Measurements from ENCODE around the gene OR51E2.

The OR51E2 gene

DNA sequence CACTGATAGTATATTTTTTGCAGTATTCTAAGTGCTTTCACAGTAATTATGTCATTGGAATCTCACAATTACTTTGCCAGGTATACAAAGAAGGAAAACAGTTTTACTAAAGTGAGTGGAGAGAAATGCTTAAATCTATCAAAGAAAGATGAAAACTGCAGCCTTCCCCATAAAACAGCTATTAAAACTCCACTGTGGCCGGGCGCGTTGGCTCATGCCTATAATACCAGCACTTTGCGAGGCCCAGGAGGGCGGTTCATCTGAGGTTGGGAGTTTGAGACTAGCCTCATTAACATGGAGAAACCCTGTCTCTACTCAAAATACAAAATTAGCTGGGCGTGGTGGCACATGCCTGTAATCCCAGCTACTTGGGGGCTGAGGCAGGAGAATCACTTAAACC lies 34.8 kb downstream of the OR51E2 start:
- DNase-seq: no peak

DNA sequence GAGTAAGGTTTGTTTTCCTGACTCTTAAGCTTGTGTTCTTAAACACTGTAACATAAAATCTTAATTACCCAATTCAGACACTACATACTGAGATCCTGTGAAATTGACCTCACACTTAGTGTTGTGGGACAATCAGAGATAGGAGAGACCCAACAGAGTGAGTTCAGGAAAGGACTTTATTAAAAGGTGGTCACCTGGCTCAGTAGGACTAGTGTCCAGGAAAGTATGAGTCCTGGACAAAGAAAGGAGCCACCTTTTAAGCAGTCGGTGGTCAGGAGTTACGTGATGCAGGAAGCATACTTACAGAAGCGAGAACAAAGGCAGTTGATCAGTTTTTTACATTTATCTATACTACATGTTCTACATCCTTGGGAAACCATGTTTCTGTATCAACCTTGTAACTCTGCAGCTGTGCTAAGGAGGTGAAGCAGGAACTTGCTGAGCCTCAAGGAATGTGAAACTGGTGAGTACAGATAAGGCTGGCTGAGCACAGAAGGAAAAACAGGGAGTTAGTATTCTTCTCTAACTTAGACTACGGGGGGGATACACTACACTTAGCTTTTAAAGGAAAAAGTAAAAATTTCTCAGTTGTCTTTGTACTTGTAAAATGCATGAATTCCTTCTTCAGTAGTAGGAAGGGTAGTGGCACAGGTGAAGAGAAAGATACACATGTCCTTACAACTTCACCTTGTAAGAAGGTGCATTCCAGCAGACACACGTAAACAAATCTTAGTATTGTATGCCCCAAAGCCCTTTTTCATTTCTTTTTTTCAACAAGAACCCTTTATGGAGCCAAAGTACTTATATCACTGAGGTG lies 38.8 kb downstream of the OR51E2 start:
- no peak for DNase-seq

DNA sequence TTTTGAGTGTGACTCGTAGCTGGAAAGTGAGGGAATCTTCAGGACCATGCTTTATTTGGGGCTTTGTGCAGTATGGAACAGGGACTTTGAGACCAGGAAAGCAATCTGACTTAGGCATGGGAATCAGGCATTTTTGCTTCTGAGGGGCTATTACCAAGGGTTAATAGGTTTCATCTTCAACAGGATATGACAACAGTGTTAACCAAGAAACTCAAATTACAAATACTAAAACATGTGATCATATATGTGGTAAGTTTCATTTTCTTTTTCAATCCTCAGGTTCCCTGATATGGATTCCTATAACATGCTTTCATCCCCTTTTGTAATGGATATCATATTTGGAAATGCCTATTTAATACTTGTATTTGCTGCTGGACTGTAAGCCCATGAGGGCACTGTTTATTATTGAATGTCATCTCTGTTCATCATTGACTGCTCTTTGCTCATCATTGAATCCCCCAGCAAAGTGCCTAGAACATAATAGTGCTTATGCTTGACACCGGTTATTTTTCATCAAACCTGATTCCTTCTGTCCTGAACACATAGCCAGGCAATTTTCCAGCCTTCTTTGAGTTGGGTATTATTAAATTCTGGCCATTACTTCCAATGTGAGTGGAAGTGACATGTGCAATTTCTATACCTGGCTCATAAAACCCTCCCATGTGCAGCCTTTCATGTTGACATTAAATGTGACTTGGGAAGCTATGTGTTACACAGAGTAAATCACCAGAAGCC lies 42.9 kb downstream of the OR51E2 start:
- no peak for DNase-seq

DNA sequence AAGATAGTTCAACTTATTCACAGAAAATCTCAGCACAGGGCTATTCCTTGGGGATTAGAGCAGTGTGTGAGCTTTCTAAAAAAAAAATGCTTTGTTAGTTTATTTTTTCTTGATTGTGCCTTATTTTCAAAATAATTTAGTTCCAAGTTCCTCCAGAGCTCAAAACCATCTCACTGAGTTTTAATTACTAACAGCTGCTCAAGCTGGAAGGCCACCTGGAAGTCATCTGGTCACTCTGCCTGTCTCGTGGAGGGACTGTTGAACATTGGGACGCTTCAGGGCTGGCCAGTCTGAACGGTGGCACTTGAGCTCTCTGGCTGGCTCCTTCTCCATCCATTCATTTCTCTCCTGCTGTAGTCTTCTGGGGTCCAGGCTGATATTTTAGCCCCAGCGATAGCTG lies 49.9 kb downstream of the OR51E2 start:
- no peak for DNase-seq

DNA sequence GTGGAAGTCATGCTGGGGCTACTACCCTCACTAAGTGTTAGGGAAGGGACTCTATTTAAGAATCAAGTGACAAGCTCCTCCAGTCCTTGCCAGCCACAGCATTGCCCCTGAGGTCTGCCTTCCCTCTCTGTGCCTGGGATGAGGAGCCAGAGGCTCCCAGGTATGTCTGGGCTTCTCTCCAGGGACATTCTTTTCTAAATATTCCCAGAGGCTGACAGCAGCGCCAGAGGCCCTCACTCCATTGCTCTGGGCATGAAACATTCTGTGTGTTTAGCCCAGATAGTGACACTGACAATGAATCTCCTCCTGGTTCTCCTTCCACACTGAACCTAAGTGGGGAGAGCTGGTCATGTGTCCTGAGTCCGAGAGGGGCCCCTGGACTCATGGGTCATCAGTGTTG lies 51.7 kb downstream of the OR51E2 start:
- DNase-seq: no peak

DNA sequence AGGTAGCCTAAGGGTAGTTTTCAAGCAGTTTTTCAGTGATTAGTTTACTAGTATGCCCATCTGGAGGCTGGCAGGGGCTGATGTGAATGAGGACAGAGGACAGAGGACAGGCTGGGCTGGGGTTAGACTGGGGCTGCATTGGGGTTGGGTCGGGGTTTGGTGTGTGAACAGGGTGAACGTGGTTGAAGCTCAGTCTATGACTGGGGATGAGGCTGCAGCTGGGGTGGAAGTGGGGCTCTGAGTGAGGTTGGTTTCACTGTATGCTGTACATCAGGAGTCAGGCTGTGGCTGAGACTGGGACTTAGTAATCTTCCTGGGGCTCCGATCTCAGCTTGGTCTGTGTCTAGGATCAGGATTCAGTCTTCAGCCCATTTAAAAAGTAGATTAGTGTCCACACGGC lies 53.4 kb downstream of the OR51E2 start:
- DNase-seq: no peak

DNA sequence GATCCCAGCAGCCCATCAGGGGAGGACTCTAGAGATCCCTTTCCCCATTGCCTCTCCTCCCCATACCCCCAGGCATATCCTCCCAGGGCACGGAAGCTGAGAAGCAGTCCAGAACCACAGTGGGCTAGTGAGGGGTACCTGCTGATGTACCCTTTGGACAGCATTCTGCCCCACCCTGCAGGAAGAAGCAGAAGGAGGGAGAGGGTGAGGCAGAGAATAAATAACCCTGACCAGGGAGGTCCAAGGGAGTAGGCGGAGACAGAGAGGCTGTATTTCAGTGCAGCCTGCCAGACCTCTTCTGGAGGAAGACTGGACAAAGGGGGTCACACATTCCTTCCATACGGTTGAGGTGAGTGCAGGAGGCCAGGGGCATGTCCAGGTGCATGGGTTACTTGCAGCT lies 54.0 kb downstream of the OR51E2 start, which contains the start of gene OR51E1:
TSS of gene OR51E1 (plus strand) at position 301 of the 400 bp plus-strand sequence. CDS start 8,545 bp downstream, outside the sequence.
- no peak for DNase-seq

DNA sequence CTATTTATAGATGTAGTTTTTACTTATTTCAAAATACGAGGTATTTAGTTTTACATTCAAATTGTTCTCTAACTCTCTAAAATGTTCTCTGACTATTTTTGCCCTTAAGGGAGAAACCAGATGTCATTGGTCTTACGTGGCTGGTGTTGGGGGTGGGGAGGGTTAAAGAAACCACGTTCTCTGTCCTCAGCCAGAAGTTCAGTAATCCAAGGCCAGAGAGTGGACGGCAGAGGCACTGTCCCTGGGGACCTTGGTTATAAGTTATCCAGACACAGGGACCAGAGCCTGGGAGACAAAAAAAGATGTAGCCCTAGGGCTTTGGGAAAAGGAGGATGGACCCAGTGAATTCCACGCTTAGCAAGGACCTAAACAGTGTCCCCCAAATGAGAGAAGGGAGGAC lies 54.6 kb downstream of the OR51E2 start:
- DNase-seq: no peak

DNA sequence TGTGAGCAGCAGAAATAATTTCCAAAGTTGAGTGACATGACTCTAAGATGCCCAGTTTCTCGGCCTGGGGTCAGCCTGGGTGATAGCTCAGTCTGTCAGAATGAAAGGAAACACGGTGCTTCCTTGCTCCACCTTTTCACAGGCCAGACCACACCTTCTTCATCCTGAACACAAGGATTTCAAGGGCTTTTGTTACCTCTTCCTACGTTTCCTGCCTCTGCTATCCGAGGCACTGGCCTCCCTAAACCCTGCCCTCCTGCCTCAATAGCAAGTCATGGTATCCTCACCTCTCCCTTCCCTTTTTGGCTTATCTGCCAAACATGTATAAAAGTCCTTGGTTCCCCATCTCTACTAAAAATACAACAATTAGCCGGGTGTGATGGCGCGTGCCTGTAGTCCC lies 55.6 kb downstream of the OR51E2 start:
- DNase-seq: no peak

DNA sequence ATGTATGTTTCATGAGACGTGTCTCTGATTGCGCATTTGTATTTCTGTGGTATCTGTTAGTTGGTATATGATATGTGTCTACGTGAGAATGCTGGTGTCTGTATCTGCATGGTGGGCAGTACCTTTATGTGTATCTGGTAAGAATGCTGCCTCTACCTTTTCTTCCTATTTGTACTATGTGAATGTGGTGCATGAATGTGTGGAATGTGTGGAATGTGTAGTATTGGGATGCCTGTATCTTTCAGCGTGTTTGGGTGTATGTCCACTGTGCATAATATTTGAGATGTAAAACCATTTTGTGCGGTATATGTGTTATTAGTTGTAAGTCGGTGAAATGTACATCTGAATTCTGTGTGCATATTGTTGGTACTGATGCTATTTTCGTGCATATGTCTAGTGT lies 56.2 kb downstream of the OR51E2 start:
- DNase-seq: no peak

DNA sequence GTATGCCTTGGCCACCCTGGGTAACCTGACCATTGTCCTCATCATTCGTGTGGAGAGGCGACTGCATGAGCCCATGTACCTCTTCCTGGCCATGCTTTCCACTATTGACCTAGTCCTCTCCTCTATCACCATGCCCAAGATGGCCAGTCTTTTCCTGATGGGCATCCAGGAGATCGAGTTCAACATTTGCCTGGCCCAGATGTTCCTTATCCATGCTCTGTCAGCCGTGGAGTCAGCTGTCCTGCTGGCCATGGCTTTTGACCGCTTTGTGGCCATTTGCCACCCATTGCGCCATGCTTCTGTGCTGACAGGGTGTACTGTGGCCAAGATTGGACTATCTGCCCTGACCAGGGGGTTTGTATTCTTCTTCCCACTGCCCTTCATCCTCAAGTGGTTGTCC lies 57.7 kb downstream of the OR51E2 start:
- no peak for DNase-seq

DNA sequence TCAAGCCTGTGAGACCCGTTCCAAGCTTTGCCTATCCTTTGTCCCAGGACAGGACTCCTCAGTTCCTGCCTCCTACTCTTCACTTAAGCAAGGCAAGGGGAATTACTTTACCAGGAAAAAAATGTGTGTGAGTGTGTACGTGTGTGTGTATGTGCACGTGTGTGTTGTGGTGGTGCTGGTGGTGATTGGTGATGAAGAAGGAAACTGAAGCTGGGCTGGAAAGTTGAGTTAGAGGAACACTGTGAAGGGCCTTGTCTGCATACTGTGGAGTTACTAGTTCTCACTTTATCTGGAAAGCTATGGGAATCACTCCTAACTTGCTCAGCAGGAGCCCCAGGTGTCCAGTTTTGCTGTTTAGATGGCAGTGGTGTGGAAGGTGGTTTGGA lies 60.0 kb downstream of the OR51E2 start:
- no peak for DNase-seq

DNA sequence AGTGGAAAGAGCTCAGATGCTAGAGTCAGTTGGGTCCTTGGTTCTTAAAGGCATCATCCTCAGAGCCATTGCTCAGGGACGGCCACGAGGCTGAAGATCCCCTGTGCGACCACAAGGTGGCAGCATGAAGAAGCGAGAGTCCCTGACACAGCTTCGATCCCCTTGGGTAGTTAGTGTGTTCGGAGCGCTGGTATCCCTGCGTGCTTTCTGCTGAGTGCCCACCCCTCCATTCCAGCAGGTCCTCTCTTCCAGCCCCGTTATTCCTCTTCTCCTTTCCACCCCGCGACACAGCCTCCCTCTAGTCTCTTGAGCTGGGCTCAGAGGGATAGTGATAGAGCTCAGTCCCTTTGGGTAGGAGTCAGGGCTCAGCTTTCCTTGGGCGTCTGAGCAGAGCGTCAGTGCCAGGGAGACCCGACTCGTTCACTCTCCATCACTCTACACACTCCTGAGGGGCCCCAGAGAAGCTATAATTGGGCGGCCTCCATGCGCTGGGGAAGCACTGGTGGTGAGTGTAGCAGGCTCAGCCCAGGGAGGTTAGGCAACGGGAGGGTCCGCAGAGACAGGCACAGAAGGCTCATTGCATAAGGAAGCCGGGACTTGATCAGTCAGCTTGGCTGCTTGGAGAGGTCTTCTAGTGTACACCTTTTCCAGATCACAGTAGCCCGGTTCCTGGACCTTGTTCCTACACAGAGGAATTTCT lies 60.5 kb downstream of the OR51E2 start, which contains the start of gene OR51D1:
TSS of gene OR51D1 (plus strand) at position 516 of the 700 bp plus-strand sequence. CDS start 2,314 bp downstream, outside the sequence.
- DNase-seq: no peak

DNA sequence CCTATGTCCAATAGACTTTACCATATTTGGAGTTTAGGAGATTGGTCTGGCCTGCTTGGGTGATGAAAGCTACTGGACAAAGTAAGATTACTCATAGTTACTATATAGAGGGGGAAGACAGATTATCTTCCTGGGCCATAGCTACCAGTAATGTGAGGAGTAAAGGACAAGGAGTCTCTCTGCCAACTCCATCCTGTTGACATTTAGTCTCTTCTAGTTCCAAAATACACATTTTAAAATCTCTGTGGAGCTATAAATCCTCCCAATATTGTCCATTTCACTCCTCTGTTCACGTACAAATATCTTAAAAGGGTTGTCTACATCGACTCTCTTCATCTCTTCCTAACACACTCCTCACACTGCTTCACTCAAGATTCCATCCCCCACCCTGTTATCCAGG lies 61.5 kb downstream of the OR51E2 start:
- no peak for DNase-seq
